22Rv1 (cell line): Measurements from ENCODE around the gene MOV10L1.

Experiments
- H3K27ac ChIP-seq: fragments of 450-650 bp; 2 replicates; pipeline ENCODE4 v1.5.1; 2017
- CTCF ChIP-seq: fragments of 450-650 bp; IDR thresholded peaks from 2 replicates; pipeline ENCODE4 v1.5.1; 2017; ENCODE audit warnings: mild to moderate bottlenecking
- ZFX ChIP-seq: fragments of 450-650 bp; IDR thresholded peaks from 2 replicates; pipeline ENCODE4 v1.6.1; 2017; ENCODE audit warnings: antibody characterized with exemption, borderline replicate concordance

MOV10L1 gene

GRCh38 chr22:50148991-50149721 is 59.4 kb downstream of the MOV10L1 start:
- TF ChIP-seq ZFX (no peak), CTCF (peak; percentile 95)
- H3K27ac ChIP-seq = no peak overlapping the region

- H3K27ac ChIP-seq = no peak overlapping the region
- TF ChIP-seq ZFX = no peak
- no peak for TF ChIP-seq CTCF
Observed at GRCh38 chr22:50150161-50151129, 60.6 kb downstream of the MOV10L1 start.

GRCh38 chr22:50151571-50152537 is 62.0 kb downstream of the MOV10L1 start:
- no peak overlapping the region for H3K27ac ChIP-seq
- TF ChIP-seq ZFX (no peak), CTCF (no peak)

GRCh38 chr22:50153056-50153755 is 63.4 kb downstream of the MOV10L1 start:
- H3K27ac ChIP-seq = no peak overlapping the region
- TF ChIP-seq CTCF (no peak), ZFX (no peak)

GRCh38 chr22:50153756-50154140 is 63.9 kb downstream of the MOV10L1 start:
- H3K27ac ChIP-seq = no peak overlapping the region
- TF ChIP-seq CTCF = no peak

- peak overlapping the region; percentile 61 for H3K27ac ChIP-seq
- TF ChIP-seq ZFX = no peak
- TF ChIP-seq CTCF = no peak
Observed at GRCh38 chr22:50157709-50158375, 68.0 kb downstream of the MOV10L1 start.
